Ramos (cell line): ENCODE results near the gene SETD2.
"Not testable (repeated sequence)": the region's sequence is repeated elsewhere in the genome, so short reads cannot be mapped to it uniquely, and the experiment has no call there.

Experiments
- in situ Hi-C: fragments of 300-500 bp; cut with MboI; formaldehyde crosslinking; loops from one replicate; pipeline ENCODE4 v1.14.3; 2022; ENCODE audit warnings: low sequenced_read_pairs; ENCODE audit not compliant: unreplicated experiment

Gene SETD2, protein sequence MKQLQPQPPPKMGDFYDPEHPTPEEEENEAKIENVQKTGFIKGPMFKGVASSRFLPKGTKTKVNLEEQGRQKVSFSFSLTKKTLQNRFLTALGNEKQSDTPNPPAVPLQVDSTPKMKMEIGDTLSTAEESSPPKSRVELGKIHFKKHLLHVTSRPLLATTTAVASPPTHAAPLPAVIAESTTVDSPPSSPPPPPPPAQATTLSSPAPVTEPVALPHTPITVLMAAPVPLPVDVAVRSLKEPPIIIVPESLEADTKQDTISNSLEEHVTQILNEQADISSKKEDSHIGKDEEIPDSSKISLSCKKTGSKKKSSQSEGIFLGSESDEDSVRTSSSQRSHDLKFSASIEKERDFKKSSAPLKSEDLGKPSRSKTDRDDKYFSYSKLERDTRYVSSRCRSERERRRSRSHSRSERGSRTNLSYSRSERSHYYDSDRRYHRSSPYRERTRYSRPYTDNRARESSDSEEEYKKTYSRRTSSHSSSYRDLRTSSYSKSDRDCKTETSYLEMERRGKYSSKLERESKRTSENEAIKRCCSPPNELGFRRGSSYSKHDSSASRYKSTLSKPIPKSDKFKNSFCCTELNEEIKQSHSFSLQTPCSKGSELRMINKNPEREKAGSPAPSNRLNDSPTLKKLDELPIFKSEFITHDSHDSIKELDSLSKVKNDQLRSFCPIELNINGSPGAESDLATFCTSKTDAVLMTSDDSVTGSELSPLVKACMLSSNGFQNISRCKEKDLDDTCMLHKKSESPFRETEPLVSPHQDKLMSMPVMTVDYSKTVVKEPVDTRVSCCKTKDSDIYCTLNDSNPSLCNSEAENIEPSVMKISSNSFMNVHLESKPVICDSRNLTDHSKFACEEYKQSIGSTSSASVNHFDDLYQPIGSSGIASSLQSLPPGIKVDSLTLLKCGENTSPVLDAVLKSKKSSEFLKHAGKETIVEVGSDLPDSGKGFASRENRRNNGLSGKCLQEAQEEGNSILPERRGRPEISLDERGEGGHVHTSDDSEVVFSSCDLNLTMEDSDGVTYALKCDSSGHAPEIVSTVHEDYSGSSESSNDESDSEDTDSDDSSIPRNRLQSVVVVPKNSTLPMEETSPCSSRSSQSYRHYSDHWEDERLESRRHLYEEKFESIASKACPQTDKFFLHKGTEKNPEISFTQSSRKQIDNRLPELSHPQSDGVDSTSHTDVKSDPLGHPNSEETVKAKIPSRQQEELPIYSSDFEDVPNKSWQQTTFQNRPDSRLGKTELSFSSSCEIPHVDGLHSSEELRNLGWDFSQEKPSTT (N-terminal part only)

DNA sequence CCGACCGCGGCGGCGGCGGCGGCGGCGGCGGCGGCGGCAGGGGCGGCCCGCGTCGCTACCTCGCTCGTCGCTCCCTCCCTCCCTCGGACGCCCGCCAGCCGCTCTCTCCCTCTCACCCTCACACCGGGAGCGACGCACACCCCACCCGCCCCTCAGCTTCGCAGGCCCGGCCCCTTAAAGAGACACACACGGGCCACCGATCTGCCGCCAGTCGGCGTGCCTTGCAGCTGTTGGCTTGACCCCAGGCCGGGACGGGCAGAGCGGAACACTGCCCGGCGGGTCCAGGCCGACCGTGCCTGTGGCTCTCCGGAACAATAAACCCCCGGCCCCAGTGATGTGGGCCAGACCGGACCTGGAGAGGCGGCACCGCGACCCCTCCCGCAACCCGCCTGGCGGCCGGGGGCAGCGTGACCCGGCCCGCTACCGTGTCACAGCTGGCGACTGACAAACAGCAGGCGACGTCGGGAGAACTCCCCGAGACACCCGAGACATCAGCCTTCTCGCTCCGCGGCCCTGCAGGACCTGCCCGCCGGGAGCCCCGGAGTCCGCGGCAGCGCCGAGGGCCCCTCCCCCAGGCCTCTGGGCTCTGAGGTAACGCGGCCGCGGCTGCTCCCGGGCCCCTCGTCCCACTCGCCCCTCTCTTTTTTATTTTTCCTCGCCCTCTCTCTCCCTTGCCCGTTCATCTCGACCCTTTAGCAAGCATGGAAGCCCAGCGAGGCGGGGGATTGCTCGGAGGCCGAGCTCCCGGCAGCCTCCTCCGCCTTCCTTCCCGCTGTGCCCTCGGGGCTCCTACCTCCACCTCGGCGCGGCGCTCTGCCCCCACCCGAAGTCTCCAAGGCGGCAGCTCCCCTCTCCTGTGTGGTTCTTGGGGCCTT, at the start of gene SETD2:
TSS of gene SETD2 (minus strand) at position 107 of the 875 bp plus-strand sequence. CDS start 189 bp downstream, outside the sequence.
- in situ Hi-C loops = no loop called here

DNA sequence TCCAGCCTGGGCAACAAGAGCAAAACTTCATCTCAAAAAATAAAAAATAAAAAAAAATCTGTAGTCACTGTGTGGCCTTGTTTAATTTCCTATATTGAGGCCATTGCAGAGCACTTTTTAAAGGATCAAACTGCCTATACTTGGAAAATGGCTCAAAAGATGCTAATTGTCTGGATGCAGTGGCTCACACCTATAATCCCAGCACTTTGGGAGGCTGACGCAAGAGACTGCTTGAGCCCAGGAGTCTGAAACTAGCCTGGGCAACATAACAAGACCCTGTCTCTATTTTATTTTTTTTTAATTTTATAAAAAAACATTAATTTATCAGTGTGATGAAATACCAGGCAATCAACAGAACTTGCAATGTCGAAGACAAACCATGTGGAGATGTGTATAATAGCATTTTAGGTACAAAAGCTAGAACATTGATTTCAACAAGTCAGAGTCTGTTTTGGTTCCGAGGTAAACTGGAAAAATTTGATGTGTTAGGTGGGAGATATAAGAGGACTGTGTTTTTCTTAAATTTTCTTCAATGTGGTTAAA, 47.0 kb upstream of the SETD2 start:
- in situ Hi-C loops = no loop called here

GRCh38 chr3:47206022-47206421, 42.1 kb upstream of the SETD2 start:
- in situ Hi-C loops = not testable (repeated sequence)

- in situ Hi-C loops = no loop called here
Measured at GRCh38 chr3:47204875-47205274, 41.0 kb upstream of the SETD2 start.

GRCh38 chr3:47202542-47202941, 38.6 kb upstream of the SETD2 start:
- in situ Hi-C loops = no loop called here

DNA sequence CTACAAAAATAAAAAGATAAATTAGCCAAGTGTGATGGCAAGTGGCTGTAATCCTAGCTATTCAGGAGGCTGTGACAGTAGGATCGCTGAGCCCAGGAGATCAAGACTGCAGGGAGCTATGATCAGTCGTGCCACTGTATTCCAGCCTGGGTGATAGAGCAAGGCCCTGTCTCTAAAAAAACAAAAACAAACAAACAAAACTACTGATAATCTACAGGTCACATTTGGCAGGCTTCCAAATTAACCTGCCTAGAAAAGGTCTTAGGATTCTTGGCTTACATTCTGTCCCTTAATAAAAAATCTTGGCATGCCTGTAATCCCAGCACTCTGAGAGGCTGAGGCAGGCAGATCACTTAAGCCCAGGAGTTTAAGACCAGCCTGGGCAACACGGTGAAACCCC, 33.4 kb upstream of the SETD2 start:
- in situ Hi-C loops = no loop called here

DNA sequence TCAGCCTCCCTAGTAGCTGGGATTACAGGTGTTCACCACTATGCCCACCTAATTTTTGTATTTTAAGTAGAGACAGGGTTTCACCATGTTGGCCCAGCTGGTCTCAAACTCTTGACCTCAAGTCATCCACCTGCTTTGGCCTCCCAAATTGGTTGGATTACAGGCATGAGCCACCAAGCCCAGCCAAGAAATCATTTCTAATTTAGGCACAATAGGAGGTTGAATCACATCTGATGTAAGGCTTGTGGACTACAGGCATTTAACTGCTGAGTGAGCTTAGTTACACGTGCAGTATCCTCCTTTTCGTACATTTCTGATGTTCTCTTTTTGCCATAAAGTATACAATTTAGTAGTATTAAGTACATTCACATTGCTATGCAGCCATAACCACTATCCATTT, 31.1 kb upstream of the SETD2 start:
- in situ Hi-C loops = no loop called here

- in situ Hi-C loops = no loop called here
Measured at GRCh38 chr3:47193871-47194859, 30.3 kb upstream of the SETD2 start.

- in situ Hi-C loops = no loop called here
Measured at GRCh38 chr3:47186285-47186684, 22.4 kb upstream of the SETD2 start.

DNA sequence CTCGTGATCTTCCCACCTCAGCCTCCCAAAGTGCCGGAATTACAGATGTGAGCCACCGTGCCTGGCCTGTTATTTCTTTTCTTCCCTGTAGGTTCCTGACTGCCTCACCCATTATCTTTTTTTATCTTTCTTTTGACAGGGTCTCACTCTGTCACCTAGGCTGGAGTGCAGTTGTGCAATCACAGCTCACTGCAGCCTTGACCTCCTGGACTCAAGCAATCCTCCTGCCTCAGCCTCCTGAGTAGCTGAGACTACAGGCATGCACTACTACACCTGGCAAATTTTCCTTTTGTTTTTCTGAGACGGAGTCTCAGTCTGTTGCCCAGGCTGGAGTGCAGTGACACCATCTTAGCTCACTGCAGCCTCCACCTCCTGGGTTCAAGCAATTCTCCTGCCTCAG, 17.8 kb upstream of the SETD2 start:
- in situ Hi-C loops = not testable (repeated sequence)

DNA sequence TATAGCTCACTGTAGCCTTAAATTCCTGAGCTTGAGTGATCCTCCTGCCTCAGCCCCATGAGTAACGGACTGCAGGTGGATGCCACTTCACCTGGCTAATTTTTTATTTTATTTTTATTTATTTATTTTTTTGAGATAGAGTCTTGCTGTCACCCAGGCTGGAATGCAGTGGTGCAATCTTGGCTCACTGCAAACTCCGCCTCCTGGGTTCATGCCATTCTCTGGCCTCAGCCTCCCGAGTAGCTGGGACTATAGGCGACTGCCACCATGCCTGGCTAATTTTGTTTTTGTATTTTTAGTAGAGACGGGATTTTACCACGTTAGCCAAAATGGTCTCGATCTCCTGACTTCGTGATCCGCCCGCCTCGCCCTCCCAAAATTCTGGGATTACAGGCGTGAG, 16.1 kb upstream of the SETD2 start:
- in situ Hi-C loops = not testable (repeated sequence)

GRCh38 chr3:47176582-47176981, 12.7 kb upstream of the SETD2 start:
- in situ Hi-C loops = no loop called here

GRCh38 chr3:47163169-47164006, 525 bp downstream of the SETD2 start:
- in situ Hi-C loops = no loop called here

DNA sequence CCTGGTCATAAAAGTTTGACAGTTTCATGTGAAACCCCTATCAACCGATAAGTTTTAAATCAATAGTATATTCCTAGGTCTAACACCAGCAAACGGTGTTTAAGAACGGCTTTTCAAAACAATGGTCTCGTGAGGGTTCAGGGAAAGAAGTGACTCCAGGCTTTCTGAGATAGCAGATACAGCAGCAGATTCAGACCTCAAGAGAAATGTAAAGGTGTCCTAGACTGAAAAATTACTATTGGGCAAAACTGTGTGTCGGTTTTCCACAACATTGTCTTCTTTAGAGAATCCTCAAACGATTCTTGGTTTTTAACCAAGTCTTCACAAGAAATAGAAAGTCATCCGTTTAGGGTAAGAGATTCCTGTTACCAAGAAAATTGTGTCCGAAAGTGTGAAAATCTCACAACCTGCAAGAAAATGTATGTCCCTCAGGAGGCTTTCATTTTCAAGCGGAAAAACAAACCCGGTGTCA, 1.2 kb downstream of the SETD2 start:
- in situ Hi-C loops = no loop called here

DNA sequence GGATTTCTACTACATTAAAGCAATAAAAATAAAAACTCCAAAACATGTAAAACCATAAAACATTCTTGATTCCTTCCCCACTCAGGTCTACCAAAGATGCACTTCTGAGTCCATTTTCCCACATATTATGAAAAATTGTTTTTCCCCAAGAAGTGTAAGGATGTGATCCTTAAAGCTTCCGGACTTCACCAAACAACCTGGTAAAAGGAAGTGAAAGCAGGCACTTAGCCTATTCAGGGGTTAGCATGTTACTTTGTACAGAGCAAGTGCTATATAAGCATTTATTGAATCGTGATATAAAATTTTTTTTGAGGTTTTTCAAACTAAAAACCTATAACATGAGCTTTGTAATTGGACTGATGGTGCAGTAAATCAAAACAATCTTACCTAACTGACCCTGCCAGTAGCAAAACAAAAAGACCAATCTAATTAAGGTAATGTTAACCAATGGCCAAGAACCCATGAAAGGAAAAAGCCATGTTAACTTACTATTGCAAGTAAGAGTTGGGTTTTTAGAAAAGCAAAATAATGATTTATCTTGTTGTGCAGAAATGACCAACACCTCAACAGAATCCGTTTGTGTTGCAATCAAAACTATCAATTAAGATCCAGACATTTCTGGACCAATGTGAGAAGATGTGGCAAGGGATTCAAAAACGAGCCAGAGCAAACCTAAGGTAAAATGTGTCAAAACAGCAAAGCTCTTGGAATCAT, 1.8 kb downstream of the SETD2 start:
- in situ Hi-C loops = no loop called here

DNA sequence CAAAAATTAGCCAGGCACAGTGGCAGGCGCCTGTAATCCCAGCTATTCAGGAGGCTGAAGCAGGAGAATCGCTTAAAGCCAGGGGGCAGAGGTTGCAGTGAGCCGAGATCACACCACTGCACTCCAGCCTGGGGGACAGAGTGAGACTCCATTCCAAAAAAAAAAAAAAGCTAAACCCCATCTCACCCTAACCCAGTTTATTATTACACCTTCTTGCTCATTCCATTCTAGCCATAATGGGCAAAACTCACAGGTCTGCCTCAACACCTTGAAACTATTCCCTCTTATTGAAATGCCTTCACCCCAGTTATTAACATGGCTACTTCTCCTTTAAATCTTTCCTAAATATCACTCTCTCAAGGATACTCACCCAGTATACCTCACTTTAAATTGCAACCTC, 4.1 kb downstream of the SETD2 start:
- in situ Hi-C loops = no loop called here

DNA sequence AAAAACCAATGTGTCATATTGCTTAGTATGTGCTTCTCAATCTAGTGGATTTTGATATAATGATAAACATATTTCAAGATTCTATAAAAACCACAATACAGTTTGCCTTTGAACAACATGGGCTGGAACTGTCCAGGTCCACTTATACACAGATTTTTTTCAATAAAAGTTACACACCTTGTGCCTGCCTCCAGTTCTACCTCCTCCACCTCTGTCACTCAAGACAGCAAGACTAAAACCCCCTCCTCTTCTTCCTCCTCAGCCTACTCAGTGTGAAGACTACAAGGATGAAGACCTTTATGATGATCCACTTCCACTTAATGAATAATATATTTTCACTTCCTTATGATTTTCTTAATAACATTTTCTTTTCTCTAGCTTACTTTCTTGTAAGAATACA, 5.7 kb downstream of the SETD2 start:
- in situ Hi-C loops = no loop called here
